ENCODE data around the gene LY6G6D.

Gene LY6G6D

DNA sequence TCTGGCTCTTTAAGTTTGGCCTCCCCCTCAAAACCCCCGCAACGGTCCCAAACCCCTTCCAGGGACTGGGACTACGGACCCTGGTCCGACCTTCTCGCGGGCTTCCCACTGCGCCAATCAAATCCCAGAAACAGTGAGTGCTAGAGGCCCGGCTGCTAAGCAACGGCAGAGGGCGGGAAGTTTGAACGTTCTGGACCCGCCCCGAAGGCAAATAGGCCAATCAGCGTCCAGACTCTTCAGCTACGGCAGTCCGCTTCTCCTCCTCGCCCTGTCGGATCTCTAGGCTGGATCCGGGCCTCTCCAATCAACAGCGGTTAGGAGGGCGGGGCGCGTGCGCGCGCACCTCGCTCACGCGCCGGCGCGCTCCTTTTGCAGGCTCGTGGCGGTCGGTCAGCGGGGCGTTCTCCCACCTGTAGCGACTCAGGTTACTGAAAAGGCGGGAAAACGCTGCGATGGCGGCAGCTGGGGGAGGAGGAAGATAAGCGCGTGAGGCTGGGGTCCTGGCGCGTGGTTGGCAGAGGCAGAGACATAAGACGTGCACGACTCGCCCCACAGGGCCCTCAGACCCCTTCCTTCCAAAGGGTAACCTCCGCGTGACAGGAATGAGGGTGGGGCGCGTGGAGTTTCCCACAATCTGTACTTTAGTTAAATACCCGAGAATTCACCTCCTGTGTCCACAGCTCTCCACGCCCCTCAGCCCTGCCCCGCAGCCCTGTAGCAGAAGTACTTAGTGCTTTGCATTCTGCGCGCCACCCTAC is 24.7 kb downstream of the LY6G6D start, which contains the start of gene MSH5:
Gene MSH5 (plus strand): TSS at position 367 of the 758 bp plus-strand sequence. CDS start 462 bp downstream, outside the sequence.
- peaks cover 0 to 37% (median 31%) of the 10 kb centered on the region in 11 experiments; a peak in 18 of 22 replicates for H3K36me3 ChIP-seq
- H3K4me1 ChIP-seq = peaks cover 56 to 70% (median 63%) of the 10 kb centered on the region in 10 experiments
- H3K9ac ChIP-seq = peak within 1 kb of the TSS; percentile 88 to 97 (median 92)
- no peaks in the 10 kb centered on the region for H3K9me3 ChIP-seq (replicated peaks in 1 of 11)
- TF ChIP-seq Cebpa-rat (IDR thresholded peaks at IDR 0.05) = no peak
- H3K27ac ChIP-seq = peak within 1 kb of the TSS; percentile 81 to 100 (median 97); a peak in 21 of 22 replicates
- H3K27me3 ChIP-seq = no peaks in the 10 kb centered on the region
- H3K4me2 ChIP-seq = peak within 1 kb of the TSS; percentile 93 to 100 (median 99)
- H4K20me1 ChIP-seq = peaks cover 0 to 3% (median 0%) of the 10 kb centered on the region in 11 experiments; a peak in 3 of 22 replicates
- peak within 1 kb of the TSS; percentile 75 to 98 (median 88) for H3K4me3 ChIP-seq

DNA sequence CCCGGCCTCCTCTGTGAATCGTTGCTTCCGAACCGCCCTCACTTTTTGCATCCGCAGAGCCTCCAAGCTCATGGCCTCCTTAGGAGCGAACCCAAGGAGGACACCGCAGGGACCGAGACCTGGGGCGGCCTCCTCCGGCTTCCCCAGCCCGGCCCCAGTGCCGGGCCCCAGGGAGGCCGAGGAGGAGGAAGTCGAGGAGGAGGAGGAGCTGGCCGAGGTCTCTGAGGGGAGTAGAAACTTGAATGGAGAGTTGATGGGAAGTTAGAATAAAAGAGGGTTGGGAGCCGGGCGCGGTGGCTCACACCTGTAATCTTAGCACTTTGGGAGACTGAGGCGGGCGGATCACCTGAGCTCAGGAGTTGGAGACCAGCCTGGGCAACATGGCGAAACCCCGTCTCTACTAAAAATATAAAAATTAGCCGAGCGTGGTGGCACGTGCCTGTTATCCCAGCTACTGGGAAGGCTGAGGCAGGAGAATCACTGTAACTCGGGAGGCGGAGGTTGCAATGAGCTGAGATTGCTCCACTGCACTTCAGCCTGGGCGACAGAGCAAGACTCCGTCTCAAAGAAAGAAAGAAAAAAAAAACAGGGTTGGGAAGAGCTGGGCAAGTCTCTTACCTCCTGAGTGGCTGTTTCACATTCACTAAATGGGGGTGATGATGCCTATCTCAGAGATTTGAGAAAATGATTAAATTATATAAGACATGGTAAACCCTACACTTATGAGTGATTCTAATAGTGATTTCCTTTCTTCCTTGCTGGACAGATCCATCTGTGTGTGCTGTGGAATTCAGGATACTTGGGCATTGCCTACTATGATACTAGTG is 25.5 kb downstream of the LY6G6D start:
- Histone ChIP-seq H3K27me3 (no peaks in the 10 kb centered on the region), H3K4me2 (peak overlapping the region; percentile 93 to 100 (median 99)), H3K36me3 (peaks cover 0 to 37% (median 31%) of the 10 kb centered on the region in 11 experiments; a peak in 18 of 22 replicates), H3K4me3 (peak overlapping the region; percentile 70 to 98 (median 88)), H3K9ac (peak overlapping the region; percentile 70 to 97 (median 91)), H4K20me1 (no peaks in the 10 kb centered on the region), H3K9me3 (replicated peaks in 1 of 11) (no peaks in the 10 kb centered on the region), H3K27ac (peak overlapping the region; percentile 25 to 100 (median 97); a peak in 21 of 22 replicates), H3K4me1 (peaks cover 56 to 78% (median 69%) of the 10 kb centered on the region in 10 experiments)
- peak in 1 of 11 experiments; percentile 10; a peak in 1 of 22 replicates for TF ChIP-seq Cebpa-rat (IDR thresholded peaks at IDR 0.05)

DNA sequence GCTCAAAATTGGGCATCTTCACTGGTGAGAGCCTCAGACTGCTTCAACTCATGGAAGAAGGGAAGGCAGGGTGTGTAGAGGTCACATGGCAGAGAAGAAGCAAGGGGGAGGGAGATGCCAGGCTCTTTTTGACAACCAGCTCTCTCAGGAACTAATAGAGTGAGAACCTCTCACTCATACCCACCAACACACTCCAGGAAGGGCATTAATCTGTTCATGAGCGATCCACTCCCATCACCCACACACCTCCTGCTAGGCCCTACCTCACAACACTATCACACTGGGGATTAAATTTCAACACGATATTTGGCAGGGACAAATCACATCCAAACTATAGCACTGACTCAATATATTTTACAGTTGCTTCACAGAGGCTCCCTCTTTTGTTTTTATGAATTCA is 26.7 kb downstream of the LY6G6D start:
- H3K4me2 ChIP-seq = peak overlapping the region; percentile 93 to 100 (median 99); a peak in 21 of 22 replicates
- H3K9me3 ChIP-seq (replicated peaks in 1 of 11) = no peaks in the 10 kb centered on the region
- H3K36me3 ChIP-seq = peaks cover 0 to 49% (median 39%) of the 10 kb centered on the region in 11 experiments; a peak in 18 of 22 replicates
- no peak for TF ChIP-seq Cebpa-rat (IDR thresholded peaks at IDR 0.05)
- H3K27me3 ChIP-seq = no peaks in the 10 kb centered on the region
- H3K9ac ChIP-seq = peak overlapping the region in 4 of 11 experiments; percentile 2 to 97 (median 88); a peak in 2 of 22 replicates
- no peaks in the 10 kb centered on the region for H4K20me1 ChIP-seq
- 0 out of 20 replicates have a peak overlapping the region, but pooled peaks of 1 of the 10 experiments have one; percentile 87 for H3K4me3 ChIP-seq
- H3K4me1 ChIP-seq = peaks cover 53 to 76% (median 66%) of the 10 kb centered on the region in 10 experiments
- peak overlapping the region in 8 of 11 experiments; percentile 96 to 100 (median 98); a peak in 12 of 22 replicates for H3K27ac ChIP-seq

DNA sequence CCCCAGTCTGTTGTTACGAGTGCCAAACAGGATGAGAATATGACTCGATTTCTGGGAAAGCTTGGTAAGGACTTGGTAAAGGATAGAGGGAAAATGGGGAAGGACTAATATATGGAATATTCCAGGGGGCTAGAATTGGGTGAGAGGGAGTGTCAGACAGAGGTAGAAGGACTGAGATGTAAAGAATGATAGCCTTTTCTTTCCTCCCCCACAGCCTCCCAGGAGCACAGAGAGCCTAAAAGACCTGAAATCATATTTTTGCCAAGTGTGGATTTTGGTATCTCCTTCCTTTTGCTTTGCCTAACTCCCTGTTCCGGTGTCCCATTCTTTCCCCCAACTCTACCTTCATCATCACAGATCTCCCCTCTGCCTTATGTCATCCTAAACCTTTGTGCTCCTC is 27.7 kb downstream of the LY6G6D start:
- Histone ChIP-seq H3K9me3 (replicated peaks in 1 of 11) (no peaks in the 10 kb centered on the region), H3K27me3 (no peaks in the 10 kb centered on the region), H3K4me1 (peaks cover 44 to 66% (median 56%) of the 10 kb centered on the region in 10 experiments), H3K27ac (peak overlapping the region in 2 of 11 experiments; percentile 97 to 100; a peak in 3 of 22 replicates), H3K4me3 (no peak overlapping the region), H3K36me3 (peaks cover 7 to 60% (median 49%) of the 10 kb centered on the region in 11 experiments; a peak in 20 of 22 replicates), H4K20me1 (no peaks in the 10 kb centered on the region), H3K4me2 (0 out of 22 replicates have a peak overlapping the region, but pooled peaks of 3 of the 11 experiments have one; percentile 93 to 100 (median 99)), H3K9ac (no peak overlapping the region)
- TF ChIP-seq Cebpa-rat (IDR thresholded peaks at IDR 0.05) = no peak

DNA sequence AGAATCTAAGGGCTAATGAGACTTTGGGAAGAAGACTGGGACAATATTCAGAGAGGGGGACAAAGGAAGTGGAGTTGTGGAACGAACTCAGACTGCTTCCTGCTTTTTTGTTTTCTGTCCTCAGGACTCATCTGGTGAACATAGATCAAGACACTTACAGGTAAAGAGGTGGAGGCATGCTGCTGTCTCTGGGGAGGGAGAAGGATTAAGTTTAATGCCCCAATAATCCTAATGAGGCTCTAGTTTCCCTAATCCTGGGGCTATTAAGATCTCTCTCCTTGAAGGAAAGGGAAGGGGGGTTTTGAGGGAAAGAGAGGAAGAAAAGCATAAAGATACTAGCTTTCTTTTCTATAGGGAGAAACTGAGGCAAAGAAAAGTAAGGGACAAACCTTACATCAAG is 29.3 kb downstream of the LY6G6D start:
- TF ChIP-seq Cebpa-rat (IDR thresholded peaks at IDR 0.05) = no peak
- Histone ChIP-seq H3K9ac (peak overlapping the region in 7 of 11 experiments; percentile 6 to 31 (median 22); a peak in 8 of 22 replicates), H3K27me3 (no peaks in the 10 kb centered on the region), H3K4me1 (peaks cover 30 to 52% (median 42%) of the 10 kb centered on the region in 10 experiments), H4K20me1 (no peaks in the 10 kb centered on the region), H3K4me2 (peak overlapping the region; percentile 6 to 57 (median 43); a peak in 21 of 22 replicates), H3K4me3 (no peak overlapping the region), H3K9me3 (replicated peaks in 1 of 11) (no peaks in the 10 kb centered on the region), H3K36me3 (peaks cover 8 to 74% (median 60%) of the 10 kb centered on the region in 11 experiments; a peak in 20 of 22 replicates), H3K27ac (peak overlapping the region in 9 of 11 experiments; percentile 35 to 62 (median 39); a peak in 14 of 22 replicates)

DNA sequence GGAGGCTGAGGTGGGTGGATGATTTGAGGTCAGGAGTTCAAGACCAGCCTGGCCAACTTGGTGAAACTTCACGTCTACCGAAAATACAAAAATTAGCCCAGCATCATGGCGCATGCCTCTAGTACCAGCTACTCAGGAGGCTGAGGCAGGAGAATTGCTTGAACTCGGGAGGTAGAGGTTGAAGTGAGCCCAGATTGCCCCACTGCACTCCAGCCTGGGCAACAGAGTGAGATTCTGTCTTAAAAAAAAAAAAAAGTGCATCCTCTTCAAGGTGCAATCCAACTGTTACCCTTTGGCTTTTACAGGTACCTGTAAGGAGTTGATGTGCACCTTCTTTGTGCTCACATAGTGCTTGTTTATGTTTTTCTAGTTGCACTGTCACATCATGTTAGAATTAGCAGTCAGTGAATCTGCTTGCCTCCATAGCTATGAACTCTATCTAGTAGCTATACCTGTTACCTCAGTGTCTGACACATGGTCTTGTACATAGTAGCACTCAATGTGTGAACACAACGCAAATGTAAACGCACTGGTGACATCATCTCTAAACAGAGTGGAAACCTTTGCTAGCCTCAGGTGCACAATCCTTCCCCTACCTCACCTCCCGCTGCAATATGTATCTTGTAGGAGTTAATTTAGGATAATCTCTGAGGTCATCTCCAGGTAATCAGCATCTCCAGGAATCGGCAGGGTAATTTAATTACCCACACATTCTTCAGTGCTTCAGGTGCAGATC is 34.3 kb downstream of the LY6G6D start:
- TF ChIP-seq Cebpa-rat (IDR thresholded peaks at IDR 0.05) = no peak

DNA sequence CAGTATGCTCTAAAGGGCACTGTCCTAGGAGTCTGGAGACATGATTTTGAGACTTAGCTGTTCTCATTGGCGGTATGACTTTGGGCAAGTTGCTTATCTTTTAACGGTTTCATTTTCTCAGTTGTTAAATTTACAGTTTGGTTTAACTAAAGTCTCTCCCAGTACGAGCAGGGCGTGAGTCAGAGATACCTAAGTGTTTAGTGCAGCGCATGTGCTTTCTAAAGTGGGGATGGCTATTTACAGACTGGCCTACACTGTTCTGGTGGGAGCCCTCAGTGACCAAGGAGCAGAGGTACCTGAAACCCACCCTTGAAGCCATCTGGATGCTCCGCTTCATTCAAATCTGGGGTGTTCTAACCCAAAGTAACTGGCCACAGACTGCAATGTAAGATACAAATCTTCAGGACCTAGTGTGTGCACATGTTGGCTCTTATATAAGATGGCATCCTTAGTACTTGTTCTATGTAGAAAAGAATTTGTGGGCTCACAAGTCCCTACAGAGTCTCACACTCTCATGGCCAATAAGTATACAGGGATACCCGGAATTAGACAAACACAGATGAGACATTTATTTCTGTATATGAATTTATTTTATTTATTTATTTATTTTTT is 35.4 kb downstream of the LY6G6D start:
- Histone ChIP-seq H3K4me2 (no peak overlapping the region), H3K36me3 (peaks cover 8 to 64% (median 37%) of the 10 kb centered on the region in 11 experiments; a peak in 18 of 22 replicates), H3K9ac (no peak overlapping the region), H3K4me1 (peaks cover 0 to 3% (median 0%) of the 10 kb centered on the region in 10 experiments; a peak in 1 of 20 replicates), H3K9me3 (replicated peaks in 1 of 11) (no peaks in the 10 kb centered on the region), H3K27ac (no peak overlapping the region), H4K20me1 (no peaks in the 10 kb centered on the region), H3K4me3 (no peak overlapping the region), H3K27me3 (no peaks in the 10 kb centered on the region)
- TF ChIP-seq Cebpa-rat (IDR thresholded peaks at IDR 0.05) = no peak

More for the DNA sequence above, 34.3 kb downstream of the LY6G6D start:
- Histone ChIP-seq H3K4me3 (no peak overlapping the region), H4K20me1 (no peaks in the 10 kb centered on the region), H3K27ac (no peak overlapping the region), H3K36me3 (peaks cover 8 to 66% (median 37%) of the 10 kb centered on the region in 11 experiments; a peak in 18 of 22 replicates), H3K4me2 (no peak overlapping the region), H3K9ac (no peak overlapping the region), H3K4me1 (peaks cover 4 to 13% (median 9%) of the 10 kb centered on the region in 10 experiments), H3K27me3 (no peaks in the 10 kb centered on the region), H3K9me3 (replicated peaks in 1 of 11) (no peaks in the 10 kb centered on the region)
